Measurements from ENCODE around the gene TEX38. TPM values are rescaled to one million over a fixed set of nuclear protein-coding genes. Genes with fewer than 3 reads are reported as not detected.

Gene TEX38
- total and polyA plus RNA-seq, 4 donors = not detected

- H3K27ac ChIP-seq (ENCODE audit: low read depth in 1 of 2, low read length in 2 of 2) = peak within 1 kb of the TSS; percentile 48 to 61
- peaks cover 0 to 17% (median 13%) of the 10 kb centered on the region in 4 donors for H3K4me1 ChIP-seq (ENCODE audit: control insufficient read depth in 4 of 4, insufficient read depth in 4 of 4, low read length in 3 of 4)
- H3K9ac ChIP-seq (ENCODE audit: low read depth in 1 of 2, low read length in 2 of 2) = peak within 1 kb of the TSS; percentile 60 to 68
- TF ChIP-seq GABPA (IDR thresholded peaks at IDR 0.05 in 1 of 2, conservative IDR thresholded peaks at IDR 0.05 in 1 of 2) = peak in 1 of 2 donors; percentile 39
- TF ChIP-seq RXRA (IDR thresholded peaks at IDR 0.05) = peak; percentile 65 to 74
- TF ChIP-seq CTCF (IDR thresholded peaks at IDR 0.05; ENCODE audit: low read depth, low read length, missing input control) = no peak
- TF ChIP-seq RAD21 (IDR thresholded peaks at IDR 0.05) = no peak
- TF ChIP-seq SP1 (IDR thresholded peaks at IDR 0.05) = peak; percentile 41
- peak; percentile 27 for TF ChIP-seq YY1 (IDR thresholded peaks at IDR 0.05)
- no peak for TF ChIP-seq ZBTB33 (IDR thresholded peaks at IDR 0.05)
- peak; percentile 69 for DNase-seq (ENCODE audit: low spot score)
- H3K9me3 ChIP-seq (ENCODE audit: control insufficient read depth in 4 of 4, low read length in 3 of 4) = no peaks in the 10 kb centered on the region
- H3K36me3 ChIP-seq (ENCODE audit: control insufficient read depth in 4 of 4, insufficient read depth in 3 of 4, low read depth in 1 of 4, low read length in 3 of 4) = peaks cover 2 to 15% (median 5%) of the 10 kb centered on the region in 4 donors
- H3K27me3 ChIP-seq (ENCODE audit: control insufficient read depth in 4 of 4, insufficient read depth in 4 of 4, low read length in 3 of 4) = no peaks in the 10 kb centered on the region
- WGBS = under 1% methylated on average over 96 of the region's 96 CpGs
- peak within 1 kb of the TSS; percentile 91 to 97 (median 94) for H3K4me3 ChIP-seq (ENCODE audit: low read depth in 1 of 3, low read length in 3 of 3)
Measured at GRCh38 chr1:46667782-46668760, 3.6 kb upstream of the TEX38 start, which contains the start of gene ATPAF1. TSS of gene ATPAF1 (minus strand) at chr1:46668364. CDS start at chr1:46668322, 42 bp downstream.

GRCh38 chr1:46670134-46670533, 1.5 kb upstream of the TEX38 start:
- Histone ChIP-seq H3K27ac (ENCODE audit: low read depth in 1 of 2, low read length in 2 of 2) (no peak overlapping the region), H3K9me3 (ENCODE audit: control insufficient read depth in 4 of 4, low read length in 3 of 4) (no peaks in the 10 kb centered on the region), H3K9ac (ENCODE audit: low read depth in 1 of 2, low read length in 2 of 2) (no peak overlapping the region), H3K4me1 (ENCODE audit: control insufficient read depth in 4 of 4, insufficient read depth in 4 of 4, low read length in 3 of 4) (peaks cover 0 to 17% (median 13%) of the 10 kb centered on the region in 4 donors), H3K27me3 (ENCODE audit: control insufficient read depth in 4 of 4, insufficient read depth in 4 of 4, low read length in 3 of 4) (no peaks in the 10 kb centered on the region), H3K36me3 (ENCODE audit: control insufficient read depth in 4 of 4, insufficient read depth in 3 of 4, low read depth in 1 of 4, low read length in 3 of 4) (peaks cover 0 to 5% (median 3%) of the 10 kb centered on the region in 4 donors), H3K4me3 (ENCODE audit: low read depth in 1 of 3, low read length in 3 of 3) (no peak overlapping the region)
- WGBS = 100% methylated on average over 1 of the region's 1 CpG
- DNase-seq (ENCODE audit: low spot score) = no peak
- no peak for TF ChIP-seq RXRA (IDR thresholded peaks at IDR 0.05)
- no peak for TF ChIP-seq FOXA1 (IDR thresholded peaks at IDR 0.05)
- TF ChIP-seq EGR1 (IDR thresholded peaks at IDR 0.05; ENCODE audit: low read depth in 2 of 2) = no peak
- TF ChIP-seq CTCF (IDR thresholded peaks at IDR 0.05; ENCODE audit: low read depth, low read length, missing input control) = no peak
- no peak for TF ChIP-seq JUND (IDR thresholded peaks at IDR 0.05)
- TF ChIP-seq HNF4G (IDR thresholded peaks at IDR 0.05) = no peak
- no peak for TF ChIP-seq MAX (IDR thresholded peaks at IDR 0.05)
- TF ChIP-seq REST (IDR thresholded peaks at IDR 0.05) = no peak
- TF ChIP-seq SP1 (IDR thresholded peaks at IDR 0.05) = no peak
- no peak for TF ChIP-seq ZBTB33 (IDR thresholded peaks at IDR 0.05)
- no peak for TF ChIP-seq ATF3 (IDR thresholded peaks at IDR 0.05)
